ENCODE data around the gene GSS.

Gene GSS

GRCh38 chr20:34947336-34947735 lies 8.3 kb downstream of the GSS start:
- no peak for DNase-seq (ENCODE audit: low read depth in 1 of 2, low spot score in 1 of 2)

GRCh38 chr20:34946661-34947060 lies 8.9 kb downstream of the GSS start:
- DNase-seq (ENCODE audit: low read depth in 1 of 2, low spot score in 1 of 2) = no peak

GRCh38 chr20:34945315-34946077 lies 10.1 kb downstream of the GSS start:
- DNase-seq (ENCODE audit: low read depth in 1 of 2, low spot score in 1 of 2) = no peak

- DNase-seq (ENCODE audit: low read depth in 1 of 2, low spot score in 1 of 2) = no peak
Measured at GRCh38 chr20:34943808-34944567, 11.6 kb downstream of the GSS start.

- DNase-seq (ENCODE audit: low read depth in 1 of 2, low spot score in 1 of 2) = no peak
Measured at GRCh38 chr20:34942301-34942700, 13.3 kb downstream of the GSS start.

- no peak for DNase-seq (ENCODE audit: low read depth in 1 of 2, low spot score in 1 of 2)
Measured at GRCh38 chr20:34941226-34941625, 14.4 kb downstream of the GSS start.

GRCh38 chr20:34940081-34940481 lies 15.5 kb downstream of the GSS start:
- DNase-seq (ENCODE audit: low read depth in 1 of 2, low spot score in 1 of 2) = no peak

- no peak for DNase-seq (ENCODE audit: low read depth in 1 of 2, low spot score in 1 of 2)
Measured at GRCh38 chr20:34938466-34939163, 17.0 kb downstream of the GSS start.

GRCh38 chr20:34931771-34932170 lies 23.8 kb downstream of the GSS start:
- no peak for DNase-seq (ENCODE audit: low read depth in 1 of 2, low spot score in 1 of 2)

GRCh38 chr20:34928411-34928810 lies 27.2 kb downstream of the GSS start:
- DNase-seq (ENCODE audit: low read depth in 1 of 2, low spot score in 1 of 2) = no peak

GRCh38 chr20:34927736-34928135 lies 27.9 kb downstream of the GSS start:
- DNase-seq (ENCODE audit: low read depth in 1 of 2, low spot score in 1 of 2) = no peak

- no peak for DNase-seq (ENCODE audit: low read depth in 1 of 2, low spot score in 1 of 2)
Measured at GRCh38 chr20:34926581-34926980, 29.0 kb downstream of the GSS start.

- DNase-seq (ENCODE audit: low read depth in 1 of 2, low spot score in 1 of 2) = no peak
Measured at GRCh38 chr20:34925981-34926380, 29.6 kb downstream of the GSS start.

- no peak for DNase-seq (ENCODE audit: low read depth in 1 of 2, low spot score in 1 of 2)
Measured at GRCh38 chr20:34925341-34925740, 30.3 kb downstream of the GSS start.

GRCh38 chr20:34923414-34923813 lies 32.2 kb downstream of the GSS start:
- DNase-seq (ENCODE audit: low read depth in 1 of 2, low spot score in 1 of 2) = no peak

GRCh38 chr20:34922654-34923381 lies 32.8 kb downstream of the GSS start:
- DNase-seq (ENCODE audit: low read depth in 1 of 2, low spot score in 1 of 2) = no peak

GRCh38 chr20:34921436-34921835 lies 34.2 kb downstream of the GSS start:
- no peak for DNase-seq (ENCODE audit: low read depth in 1 of 2, low spot score in 1 of 2)

GRCh38 chr20:34920055-34920454 lies 35.6 kb downstream of the GSS start:
- DNase-seq (ENCODE audit: low read depth in 1 of 2, low spot score in 1 of 2) = no peak

GRCh38 chr20:34916774-34917354 lies 38.7 kb downstream of the GSS start:
- DNase-seq (ENCODE audit: low read depth in 1 of 2, low spot score in 1 of 2) = no peak

- DNase-seq (ENCODE audit: low read depth in 1 of 2, low spot score in 1 of 2) = no peak
Measured at GRCh38 chr20:34915749-34916455, 39.7 kb downstream of the GSS start.

Measured in stimulated activated CD4-positive, alpha-beta T cell treated with anti-CD3 and anti-CD28 coated beads, Interleukin-15, amount 100 ng/mL, for 1 hour (primary cell).